A549 (cell line): Measurements from ENCODE around the gene SMO.

Experiments used
- BCL3 ChIP-seq: fragments of >200 bp; sonication (Bioruptor Twin); formaldehyde crosslinking; IDR thresholded peaks from 3 replicates; pipeline ENCODE4 v1.6.1; 2016
- CTCF ChIP-seq: fragments of >200 bp; sonication (Bioruptor Twin); formaldehyde crosslinking; IDR thresholded peaks from 3 replicates; pipeline ENCODE4 v1.5.1; 2016
- HDAC2 ChIP-seq: fragments of 200-600 bp; sonication (generic); IDR thresholded peaks from 2 replicates; pipeline ENCODE4 v1.6.1; 2016
- HMGXB4 ChIP-seq: fragments of 250-450 bp; sonication (Bioruptor Pico); IDR thresholded peaks from 2 replicates; pipeline ENCODE4 v1.5.0; 2021; ENCODE audit warnings: mild to moderate bottlenecking, moderate library complexity, borderline replicate concordance
- MAX ChIP-seq: IDR thresholded peaks from 2 replicates; pipeline ENCODE4 v1.6.1; 2012
- MAZ ChIP-seq: fragments of 150-350 bp; IDR thresholded peaks from 2 replicates; pipeline ENCODE4 v1.6.1; 2014; ENCODE audit warnings: antibody characterized with exemption, low read depth, low read length, borderline replicate concordance
- NR3C1 ChIP-seq: fragments of >200 bp; sonication (Bioruptor Twin); formaldehyde crosslinking; IDR thresholded peaks from 3 replicates; pipeline ENCODE4 v1.6.1; 2017
- PHF8 ChIP-seq: fragments of 200-600 bp; sonication (generic); IDR thresholded peaks from 2 replicates; pipeline ENCODE4 v1.6.1; 2016; ENCODE audit warnings: low read depth, mild to moderate bottlenecking, antibody characterized with exemption, moderate library complexity, borderline replicate concordance
- POLR2A ChIP-seq: IDR thresholded peaks from 2 replicates; pipeline ENCODE4 v1.6.1; 2012; ENCODE audit warnings: mild to moderate bottlenecking, low read length
- RAD21 ChIP-seq, 2 experiments: fragments of >200 bp in 1 of 2; sonication (Bioruptor Twin) in 1 of 2; formaldehyde crosslinking in 1 of 2; IDR thresholded peaks in 1 of 2; conservative IDR thresholded peaks in 1 of 2; 2 replicates in 1 of 2; 3 replicates in 1 of 2; pipeline ENCODE4 v1.6.1; 2012 to 2018; ENCODE audit warnings: inconsistent platforms in 1 of 2
- RCOR1 ChIP-seq: fragments of 150-350 bp; IDR thresholded peaks from 2 replicates; pipeline ENCODE4 v1.6.1; 2014; ENCODE audit warnings: antibody characterized with exemption, low read length, low read depth
- REST ChIP-seq: fragments of 200-600 bp; sonication (generic); IDR thresholded peaks from 2 replicates; pipeline ENCODE4 v1.6.1; 2016; ENCODE audit warnings: antibody characterized with exemption, mild to moderate bottlenecking, moderate library complexity
- RFX5 ChIP-seq: fragments of 450-650 bp; IDR thresholded peaks from 2 replicates; pipeline ENCODE4 v1.7.1; 2014; ENCODE audit warnings: antibody characterized with exemption, mild to moderate bottlenecking, moderate library complexity

- TF ChIP-seq BCL3 (no peak), CTCF (no peak), RAD21 (conservative IDR thresholded peaks at IDR 0.05 in 1 of 2, IDR thresholded peaks at IDR 0.05 in 1 of 2) (no peak), POLR2A (no peak), HMGXB4 (CRISPR knock-in tag) (no peak), REST (no peak), MAZ (no peak), RFX5 (no peak), RCOR1 (no peak), PHF8 (no peak), NR3C1 (no peak), HDAC2 (no peak), MAX (no peak)
Observed at GRCh38 chr7:129258649-129259389, 70.4 kb downstream of the SMO start.
